Measurements from ENCODE around the gene MAGEA4.
"Not testable (repeated sequence)": the region's sequence is repeated elsewhere in the genome, so short reads cannot be mapped to it uniquely, and the experiment has no call there.

Gene MAGEA4

GRCh38 chrX:151912780-151913179 is at the start of gene MAGEA4:
MAGEA4 (plus strand) TSS chrX:151912889; CDS start chrX:151923665, 10,776 bp downstream.
- DNase-seq (ENCODE audit: low spot score) = no peak

GRCh38 chrX:151870602-151871001 is 42.1 kb upstream of the MAGEA4 start:
- no peak for DNase-seq (ENCODE audit: low spot score)

DNA sequence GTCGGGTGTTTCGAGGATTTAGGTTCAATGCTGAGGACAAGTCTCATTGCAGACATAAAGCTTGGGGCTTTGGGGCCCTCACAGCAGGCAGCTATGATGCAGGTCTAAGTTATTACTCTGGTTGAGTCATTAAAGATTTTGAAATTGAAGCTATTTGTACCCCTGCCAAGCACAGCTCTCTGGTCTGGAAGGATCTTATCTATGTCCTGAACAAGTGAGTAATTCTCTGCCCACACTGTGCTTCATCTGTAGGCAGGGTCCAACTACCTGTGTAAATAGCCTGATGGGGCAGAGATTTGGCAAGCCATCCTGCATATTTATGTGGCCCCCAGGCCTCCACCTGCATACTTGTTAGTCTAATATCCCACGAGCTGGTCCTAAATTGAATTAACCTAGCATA is 41.4 kb upstream of the MAGEA4 start:
- no peak for DNase-seq (ENCODE audit: low spot score)

- DNase-seq (ENCODE audit: low spot score) = no peak
Measured at GRCh38 chrX:151873096-151873495, 39.6 kb upstream of the MAGEA4 start.

- DNase-seq (ENCODE audit: low spot score) = no peak
Measured at GRCh38 chrX:151875270-151876026, 37.2 kb upstream of the MAGEA4 start.

- DNase-seq (ENCODE audit: low spot score) = no peak
Measured at GRCh38 chrX:151878574-151878973, 34.1 kb upstream of the MAGEA4 start.

DNA sequence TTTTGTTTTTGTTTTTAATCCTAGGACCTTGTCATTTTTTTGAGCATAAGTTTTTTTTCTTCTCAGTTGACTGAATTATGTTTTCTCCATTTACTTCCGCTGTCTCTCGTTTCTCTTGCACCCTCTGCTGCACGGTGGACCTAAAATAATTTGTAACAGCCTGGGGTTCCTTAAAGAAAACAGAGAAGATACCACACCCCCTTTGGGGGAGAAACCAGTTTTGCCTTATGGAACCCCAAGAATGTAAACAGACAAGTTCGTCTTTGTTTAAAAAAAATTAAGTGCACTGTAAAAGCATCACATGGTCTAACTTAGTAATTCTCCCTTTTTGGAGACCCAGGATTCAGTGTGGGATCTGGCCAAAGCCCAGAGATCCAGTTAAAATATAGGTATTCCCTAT is 32.8 kb upstream of the MAGEA4 start:
- DNase-seq (ENCODE audit: low spot score) = no peak

DNA sequence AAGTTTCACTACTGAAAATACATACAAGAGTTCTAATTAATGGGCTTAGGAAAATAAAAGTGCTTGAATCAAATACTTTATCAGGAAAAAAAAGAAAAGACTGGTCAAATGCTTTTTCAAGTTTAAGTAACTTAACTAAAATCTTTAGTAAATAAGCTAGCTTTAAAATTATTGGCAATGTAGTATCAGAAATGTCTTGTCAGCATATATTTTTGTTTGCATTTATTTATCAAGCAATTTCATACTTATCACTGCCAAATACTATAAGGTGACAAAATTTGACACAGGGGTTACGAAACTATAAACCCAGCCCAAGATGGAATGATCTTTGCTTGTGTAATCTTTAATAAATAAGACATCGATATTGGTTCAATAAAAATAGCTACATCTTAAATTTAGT is 31.8 kb upstream of the MAGEA4 start:
- DNase-seq (ENCODE audit: low spot score) = no peak

DNA sequence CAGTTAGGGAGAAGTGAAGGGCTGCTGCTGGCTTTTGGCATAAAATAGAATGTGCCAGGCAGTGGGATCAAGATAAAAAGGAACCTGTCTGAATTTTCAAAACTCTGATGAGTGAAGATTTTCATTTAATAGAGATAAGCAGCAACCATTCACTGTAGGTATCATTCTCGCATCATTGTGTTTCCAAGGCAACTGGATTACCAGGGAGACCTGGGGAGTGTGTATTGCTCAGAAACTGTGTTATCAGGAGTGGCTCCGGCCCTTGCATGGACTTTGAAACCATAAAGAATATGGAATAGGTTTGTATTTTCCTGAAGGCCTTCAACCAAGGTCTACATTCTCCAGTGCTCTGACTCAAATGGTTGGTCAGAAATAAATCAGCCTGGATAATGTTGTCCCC is 23.3 kb upstream of the MAGEA4 start:
- DNase-seq (ENCODE audit: low spot score) = no peak

GRCh38 chrX:151896734-151897474 is 15.8 kb upstream of the MAGEA4 start:
- no peak for DNase-seq (ENCODE audit: low spot score)

GRCh38 chrX:151899622-151900021 is 13.1 kb upstream of the MAGEA4 start:
- DNase-seq (ENCODE audit: low spot score) = no peak

DNA sequence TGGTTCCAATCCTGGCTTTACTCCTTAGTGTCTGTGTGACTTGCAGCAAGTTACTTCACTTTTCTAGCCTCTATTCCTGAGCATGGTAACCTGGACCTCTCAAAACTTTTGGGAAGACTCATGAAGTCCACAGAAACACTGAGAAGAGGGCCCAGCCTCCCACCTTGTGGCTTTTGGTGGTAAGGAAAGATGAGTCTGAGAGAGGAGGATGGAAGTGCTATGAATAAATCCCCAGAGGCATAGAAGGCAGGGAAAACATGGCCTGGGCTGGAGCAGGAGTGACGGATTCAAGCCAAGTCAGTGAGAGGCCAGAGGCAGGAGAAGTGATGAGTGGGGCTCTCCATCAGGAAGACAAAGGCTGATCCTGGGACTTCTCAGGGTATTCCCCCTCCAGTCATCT is 10.9 kb upstream of the MAGEA4 start:
- DNase-seq (ENCODE audit: low spot score) = no peak

DNA sequence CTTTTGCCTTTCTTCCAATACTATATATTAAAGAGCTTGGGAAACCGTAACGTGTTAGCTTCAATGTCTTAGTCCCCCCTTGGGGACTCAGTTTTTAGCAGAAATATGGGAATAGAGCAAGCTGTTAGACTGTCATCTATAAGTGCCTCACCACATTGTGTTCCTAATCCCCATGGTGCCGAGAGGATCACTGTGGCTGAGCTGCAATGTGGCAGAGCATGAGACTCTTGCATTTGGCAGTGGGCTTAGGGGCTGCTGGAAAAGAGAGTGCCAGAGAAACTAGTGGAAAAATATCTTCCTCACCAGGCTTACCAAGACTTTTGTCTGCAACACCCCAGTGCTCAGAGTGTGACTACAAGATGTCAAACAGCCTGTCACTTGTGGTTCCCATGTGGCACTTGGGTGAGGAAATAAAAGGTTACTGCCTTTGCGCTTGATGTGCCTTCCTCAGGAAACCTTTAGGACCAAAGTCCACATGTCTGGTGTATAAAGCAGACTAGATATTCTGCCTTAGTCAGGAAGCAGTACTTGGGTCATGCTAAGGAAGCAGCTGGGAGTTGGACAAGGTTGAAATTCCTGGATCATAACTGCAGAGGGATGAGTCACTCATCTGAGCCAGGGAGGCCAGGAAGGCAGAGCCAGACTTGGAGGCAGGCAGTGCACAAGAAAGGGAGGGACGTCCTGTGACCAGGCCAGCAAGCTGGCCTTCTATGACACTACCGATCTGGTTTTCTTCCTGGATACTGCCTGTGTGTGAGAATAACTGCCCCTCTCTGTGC is 9.7 kb upstream of the MAGEA4 start:
- DNase-seq (ENCODE audit: low spot score) = no peak

- DNase-seq (ENCODE audit: low spot score) = no peak
Measured at GRCh38 chrX:151904989-151905388, 7.7 kb upstream of the MAGEA4 start.

GRCh38 chrX:151912221-151912620 is 468 bp upstream of the MAGEA4 start:
- DNase-seq (ENCODE audit: low spot score) = no peak

GRCh38 chrX:151918736-151919135 is 6.0 kb downstream of the MAGEA4 start:
- not testable (repeated sequence) for DNase-seq (ENCODE audit: low spot score)

GRCh38 chrX:151919610-151920009 is 6.9 kb downstream of the MAGEA4 start:
- no peak for DNase-seq (ENCODE audit: low spot score)

- DNase-seq (ENCODE audit: low spot score) = no peak
Measured at GRCh38 chrX:151920101-151920500, 7.4 kb downstream of the MAGEA4 start.

DNA sequence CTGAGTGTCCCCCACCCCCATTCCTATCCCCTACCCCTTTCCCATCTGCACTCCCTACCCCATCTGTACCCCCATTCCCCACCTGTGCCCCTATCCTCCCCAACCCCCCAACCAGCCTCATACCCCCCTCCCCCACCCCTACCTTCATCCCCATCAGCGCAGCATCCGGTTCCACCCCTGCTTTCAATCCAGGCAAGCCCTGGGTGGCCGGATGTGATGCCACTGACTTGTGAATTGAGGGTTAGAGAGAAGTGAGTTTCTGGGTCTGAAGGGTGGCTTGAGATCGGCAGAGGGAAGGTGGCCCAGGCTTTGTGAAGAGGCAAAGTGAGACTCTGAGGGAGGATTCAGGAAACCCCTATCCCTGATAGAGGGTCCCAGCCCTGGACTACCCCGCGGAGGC is 7.8 kb downstream of the MAGEA4 start:
- DNase-seq (ENCODE audit: low spot score) = no peak

GRCh38 chrX:151921292-151921691 is 8.6 kb downstream of the MAGEA4 start:
- DNase-seq (ENCODE audit: low spot score) = no peak

- DNase-seq (ENCODE audit: low spot score) = no peak
Measured at GRCh38 chrX:151921866-151922265, 9.2 kb downstream of the MAGEA4 start.

- no peak for DNase-seq (ENCODE audit: low spot score)
Measured at GRCh38 chrX:151922692-151923091, 10.0 kb downstream of the MAGEA4 start.

- DNase-seq (ENCODE audit: low spot score) = no peak
Measured at GRCh38 chrX:151923648-151924047, 11.0 kb downstream of the MAGEA4 start.

Measured in HuH-7 (cell line).